HAP-1 (cell line): ENCODE data around the gene VPS52.
A peak's percentile ranks its signal among the peaks of the same experiment; 100 is the strongest.
"Not testable (repeated sequence)": the region's sequence is repeated elsewhere in the genome, so short reads cannot be mapped to it uniquely, and the experiment has no call there.

Experiments
- DNase-seq, 2 experiments: peaks; one replicate each; pipeline ENCODE4 v3.0.0-alpha.2; 2016 to 2020; ENCODE audit warnings: low spot score in 2 of 2
- H3K27me3 ChIP-seq: fragments of 250-450 bp; sonication (Bioruptor Pico); 2 replicates; pipeline ENCODE4 v1.5.1; 2020; ENCODE audit warnings: low read depth, mild to moderate bottlenecking, moderate library complexity
- H3K36me3 ChIP-seq: fragments of 250-450 bp; sonication (Bioruptor Pico); replicated peaks from 2 replicates; pipeline ENCODE4 v1.5.1; 2020; ENCODE audit warnings: mild to moderate bottlenecking
- H3K4me1 ChIP-seq: fragments of 250-450 bp; sonication (Bioruptor Pico); 2 replicates; pipeline ENCODE4 v1.5.1; 2020; ENCODE audit warnings: mild to moderate bottlenecking
- H3K4me3 ChIP-seq: fragments of 250-450 bp; sonication (Bioruptor Pico); 2 replicates; pipeline ENCODE4 v1.5.1; 2020; ENCODE audit warnings: mild to moderate bottlenecking, moderate library complexity
- H3K9me3 ChIP-seq: fragments of 250-450 bp; sonication (Bioruptor Pico); 2 replicates; pipeline ENCODE4 v1.5.1; 2020; ENCODE audit warnings: mild to moderate bottlenecking, moderate library complexity
- in situ Hi-C: fragments of 300-500 bp; cut with MboI; formaldehyde crosslinking; loops from 3 replicates; pipeline ENCODE4 v1.14.3; 2020; ENCODE audit warnings: low sequenced_read_pairs, inconsistent platforms, mixed read lengths

Gene VPS52

GRCh38 chr6:33262490-33262889 lies 9.2 kb downstream of the VPS52 start:
- in situ Hi-C loops, H3K9me3 ChIP-seq, H3K27me3 ChIP-seq, H3K4me1 ChIP-seq, DNase-seq, H3K4me3 ChIP-seq: not testable (repeated sequence)
- peaks cover 35% of the 10 kb centered on the region for H3K36me3 ChIP-seq

GRCh38 chr6:33259032-33259431 lies 12.6 kb downstream of the VPS52 start:
- H3K4me1 ChIP-seq: no peaks in the 10 kb centered on the region
- in situ Hi-C loops: no loop called here
- peaks cover 13% of the 10 kb centered on the region for H3K36me3 ChIP-seq
- no peaks in the 10 kb centered on the region for H3K27me3 ChIP-seq
- H3K4me3 ChIP-seq: no peak overlapping the region
- no peak for DNase-seq
- no peaks in the 10 kb centered on the region for H3K9me3 ChIP-seq

GRCh38 chr6:33254591-33254990 lies 17.1 kb downstream of the VPS52 start:
- Histone ChIP-seq H3K9me3 (no peaks in the 10 kb centered on the region), H3K27me3 (no peaks in the 10 kb centered on the region), H3K4me1 (peaks cover 5% of the 10 kb centered on the region), H3K4me3 (no peak overlapping the region), H3K36me3 (peaks cover 7% of the 10 kb centered on the region)
- DNase-seq: no peak
- in situ Hi-C loops: no loop called here

GRCh38 chr6:33252759-33253158 lies 18.9 kb downstream of the VPS52 start:
- no peak for DNase-seq
- no peaks in the 10 kb centered on the region for H3K9me3 ChIP-seq
- H3K4me1 ChIP-seq: peaks cover 16% of the 10 kb centered on the region
- no peaks in the 10 kb centered on the region for H3K27me3 ChIP-seq
- H3K4me3 ChIP-seq: no peak overlapping the region
- peaks cover 7% of the 10 kb centered on the region for H3K36me3 ChIP-seq
- in situ Hi-C loops: no loop called here

GRCh38 chr6:33251395-33252012 lies 20.2 kb downstream of the VPS52 start:
- Histone ChIP-seq H3K36me3 (peaks cover 3% of the 10 kb centered on the region; the same call in 1 of the 2 replicates), H3K4me1 (peaks cover 16% of the 10 kb centered on the region), H3K4me3 (no peak overlapping the region), H3K27me3 (no peaks in the 10 kb centered on the region), H3K9me3 (no peaks in the 10 kb centered on the region)
- DNase-seq: no peak
- in situ Hi-C loops: no loop called here

- Histone ChIP-seq H3K9me3 (no peaks in the 10 kb centered on the region), H3K36me3 (peaks cover 3% of the 10 kb centered on the region; the same call in 1 of the 2 replicates), H3K27me3 (no peaks in the 10 kb centered on the region), H3K4me1 (peaks cover 16% of the 10 kb centered on the region), H3K4me3 (no peak overlapping the region)
- in situ Hi-C loops: no loop called here
- no peak for DNase-seq
Observed at GRCh38 chr6:33250731-33251130, 20.9 kb downstream of the VPS52 start.

- H3K36me3 ChIP-seq: peaks cover 3% of the 10 kb centered on the region; the same call in 1 of the 2 replicates
- no peaks in the 10 kb centered on the region for H3K9me3 ChIP-seq
- H3K4me3 ChIP-seq: peak overlapping the region; percentile 37
- H3K27me3 ChIP-seq: no peaks in the 10 kb centered on the region
- peak in 1 of 2 experiments; percentile 31 for DNase-seq
- peaks cover 16% of the 10 kb centered on the region for H3K4me1 ChIP-seq
- in situ Hi-C loops: loop anchor here (5.0 to 10.0 kb wide), 2 partner anchors 128 to 235 kb away; no protein-coding TSS in a partner anchor
Observed at GRCh38 chr6:33249732-33250630, 21.7 kb downstream of the VPS52 start.

- peaks cover 3% of the 10 kb centered on the region; the same call in 1 of the 2 replicates for H3K36me3 ChIP-seq
- peaks cover 16% of the 10 kb centered on the region for H3K4me1 ChIP-seq
- H3K4me3 ChIP-seq: peak overlapping the region; percentile 37
- H3K27me3 ChIP-seq: no peaks in the 10 kb centered on the region
- in situ Hi-C loops: loop anchor here (5.0 to 10.0 kb wide), 2 partner anchors 127 to 234 kb away; no protein-coding TSS in a partner anchor
- peak; percentile 99 to 100 for DNase-seq
- H3K9me3 ChIP-seq: no peaks in the 10 kb centered on the region
Observed at GRCh38 chr6:33248932-33249731, 22.5 kb downstream of the VPS52 start.

- Histone ChIP-seq H3K4me1 (peaks cover 16% of the 10 kb centered on the region), H3K36me3 (peaks cover 3% of the 10 kb centered on the region; the same call in 1 of the 2 replicates), H3K27me3 (no peaks in the 10 kb centered on the region), H3K4me3 (peak overlapping the region; percentile 31), H3K9me3 (no peaks in the 10 kb centered on the region)
- in situ Hi-C loops: loop anchor here (5.0 to 10.0 kb wide), 2 partner anchors 126 to 234 kb away; no protein-coding TSS in a partner anchor
- DNase-seq: peak; percentile 7 to 51
Observed at GRCh38 chr6:33248643-33248931, 23.1 kb downstream of the VPS52 start.

- Histone ChIP-seq H3K9me3 (no peaks in the 10 kb centered on the region), H3K36me3 (peaks cover 3% of the 10 kb centered on the region; the same call in 1 of the 2 replicates), H3K27me3 (no peaks in the 10 kb centered on the region), H3K4me3 (peak overlapping the region; percentile 31), H3K4me1 (peaks cover 16% of the 10 kb centered on the region)
- in situ Hi-C loops: loop anchor here (5.0 to 10.0 kb wide), 2 partner anchors 126 to 233 kb away; no protein-coding TSS in a partner anchor
- peak; percentile 85 to 96 for DNase-seq
Observed at GRCh38 chr6:33247977-33248642, 23.6 kb downstream of the VPS52 start.

GRCh38 chr6:33243476-33243875 lies 28.2 kb downstream of the VPS52 start:
- in situ Hi-C loops: loop anchor here (10.0 kb wide), 1 partner anchor 229 kb away; no protein-coding TSS in a partner anchor
- H3K4me1 ChIP-seq: peaks cover 5% of the 10 kb centered on the region
- H3K27me3 ChIP-seq: no peaks in the 10 kb centered on the region
- no peak for DNase-seq
- no peaks in the 10 kb centered on the region for H3K9me3 ChIP-seq
- no peak overlapping the region for H3K4me3 ChIP-seq
- H3K36me3 ChIP-seq: no peaks in the 10 kb centered on the region

- no peaks in the 10 kb centered on the region for H3K4me1 ChIP-seq
- no peak for DNase-seq
- H3K36me3 ChIP-seq: no peaks in the 10 kb centered on the region
- no peaks in the 10 kb centered on the region for H3K9me3 ChIP-seq
- H3K27me3 ChIP-seq: no peaks in the 10 kb centered on the region
- in situ Hi-C loops: loop anchor here (10.0 kb wide), 1 partner anchor 227 kb away; no protein-coding TSS in a partner anchor
- H3K4me3 ChIP-seq: no peak overlapping the region
Observed at GRCh38 chr6:33241968-33242367, 29.7 kb downstream of the VPS52 start.

GRCh38 chr6:33237741-33238140 lies 33.9 kb downstream of the VPS52 start:
- Histone ChIP-seq H3K36me3 (no peaks in the 10 kb centered on the region), H3K27me3 (no peaks in the 10 kb centered on the region), H3K4me3 (no peak overlapping the region), H3K4me1 (no peaks in the 10 kb centered on the region), H3K9me3 (no peaks in the 10 kb centered on the region)
- in situ Hi-C loops: no loop called here
- DNase-seq: no peak
